ENCODE data around the gene ATP6V1C2.
"Not testable (repeated sequence)": the region's sequence is repeated elsewhere in the genome, so short reads cannot be mapped to it uniquely, and the experiment has no call there.

Gene ATP6V1C2

GRCh38 chr2:10812362-10813162, 91.1 kb downstream of the ATP6V1C2 start, which contains the start of gene PDIA6:
Gene PDIA6 (minus strand): TSS chr2:10812785. CDS start chr2:10812696, 89 bp downstream.
- POLR2A ChIA-PET: interaction anchor here (0.6 to 1.7 kb wide), 10 partner anchors 8 to 317 kb away, joined by 3 to 8 read pairs (median 4); partner anchors contain the start of gene NOL10
- CTCF ChIA-PET: interaction anchor here (1.0 to 1.3 kb wide), 3 partner anchors 18 to 321 kb away, joined by 3 to 5 read pairs (median 5); a partner anchor contains a TSS
- peak; percentile 97 for DNase-seq (ENCODE audit: extremely low spot score)

GRCh38 chr2:10813163-10814138, 92.0 kb downstream of the ATP6V1C2 start:
- not testable (repeated sequence) for DNase-seq (ENCODE audit: extremely low spot score)
- ChIA-PET POLR2A (interaction anchor here (1.4 to 1.7 kb wide), 2 partner anchors 10 to 12 kb away, joined by 4 to 8 read pairs; no protein-coding TSS in a partner anchor), CTCF (interaction anchor here (1.3 kb wide), 1 partner anchor 17 kb away, joined by 5 read pairs; no protein-coding TSS in a partner anchor)

More at GRCh38 chr2:10812362-10813162, 91.1 kb downstream of the ATP6V1C2 start, which contains the start of gene PDIA6:
- TF ChIP-seq BHLHE40 (IDR thresholded peaks at IDR 0.05; ENCODE audit: borderline replicate concordance): no peak
- no peak for TF ChIP-seq SUZ12 (IDR thresholded peaks at IDR 0.05)
- peak; percentile 99 for TF ChIP-seq PKNOX1 (IDR thresholded peaks at IDR 0.05)
- TF ChIP-seq FOXM1 (IDR thresholded peaks at IDR 0.05; ENCODE audit: borderline replicate concordance): peak; percentile 27; the same call in 1 of the 2 replicates
- TF ChIP-seq LEF1 (IDR thresholded peaks at IDR 0.05; ENCODE audit: borderline replicate concordance): peak; percentile 46; the same call in 1 of the 2 replicates
- 0 out of 2 replicates have a peak, but pooled peaks have one; percentile 32 for TF ChIP-seq SP1 (IDR thresholded peaks at IDR 0.05)
- TF ChIP-seq ELF4 (IDR thresholded peaks at IDR 0.05): no peak
- TF ChIP-seq ZNF384 (IDR thresholded peaks at IDR 0.05): peak; percentile 96

GRCh38 chr2:10814142-10814541, 92.7 kb downstream of the ATP6V1C2 start:
- TF ChIP-seq TARDBP (IDR thresholded peaks at IDR 0.05): no peak
- no peak for TF ChIP-seq ZNF384 (IDR thresholded peaks at IDR 0.05)
- no peak for TF ChIP-seq HDGF (IDR thresholded peaks at IDR 0.05; ENCODE audit: borderline replicate concordance)
- TF ChIP-seq NFRKB (IDR thresholded peaks at IDR 0.05): no peak
- no peak for TF ChIP-seq SUZ12 (IDR thresholded peaks at IDR 0.05)
- no peak for TF ChIP-seq ARNT (IDR thresholded peaks at IDR 0.05)
- TF ChIP-seq FOXK2 (IDR thresholded peaks at IDR 0.05): no peak
- TF ChIP-seq ELF4 (IDR thresholded peaks at IDR 0.05): no peak
- TF ChIP-seq LEF1 (IDR thresholded peaks at IDR 0.05; ENCODE audit: borderline replicate concordance): no peak
- TF ChIP-seq CTBP1 (IDR thresholded peaks at IDR 0.05; ENCODE audit: borderline replicate concordance): no peak
- TF ChIP-seq PKNOX1 (IDR thresholded peaks at IDR 0.05): no peak
- no peak for TF ChIP-seq BHLHE40 (IDR thresholded peaks at IDR 0.05; ENCODE audit: borderline replicate concordance)
- no peak for TF ChIP-seq SP1 (IDR thresholded peaks at IDR 0.05)
- TF ChIP-seq FOXM1 (IDR thresholded peaks at IDR 0.05; ENCODE audit: borderline replicate concordance): no peak
- no peak for TF ChIP-seq L3MBTL2 (conservative IDR thresholded peaks at IDR 0.05)
- no peak for TF ChIP-seq FOXA1 (IDR thresholded peaks at IDR 0.05)
- no peak for DNase-seq (ENCODE audit: extremely low spot score)
- POLR2A ChIA-PET: no interaction called here
- CTCF ChIA-PET: no interaction called here

- TF ChIP-seq SP1 (IDR thresholded peaks at IDR 0.05) (no peak), FOXM1 (IDR thresholded peaks at IDR 0.05; ENCODE audit: borderline replicate concordance) (no peak), PKNOX1 (IDR thresholded peaks at IDR 0.05) (no peak), FOXK2 (IDR thresholded peaks at IDR 0.05) (no peak), TARDBP (IDR thresholded peaks at IDR 0.05) (no peak), NFRKB (IDR thresholded peaks at IDR 0.05) (no peak), BHLHE40 (IDR thresholded peaks at IDR 0.05; ENCODE audit: borderline replicate concordance) (no peak), FOXA1 (IDR thresholded peaks at IDR 0.05) (no peak), SUZ12 (IDR thresholded peaks at IDR 0.05) (no peak), ARNT (IDR thresholded peaks at IDR 0.05) (no peak), LEF1 (IDR thresholded peaks at IDR 0.05; ENCODE audit: borderline replicate concordance) (no peak)
- ChIA-PET POLR2A (no interaction called here), CTCF (no interaction called here)
- DNase-seq (ENCODE audit: extremely low spot score): no peak
Observed at GRCh38 chr2:10814571-10815331, 93.3 kb downstream of the ATP6V1C2 start.

GRCh38 chr2:10817413-10817812, 96.0 kb downstream of the ATP6V1C2 start:
- DNase-seq (ENCODE audit: extremely low spot score): peak; percentile 47
- TF ChIP-seq TARDBP (IDR thresholded peaks at IDR 0.05) (no peak), FOXA1 (IDR thresholded peaks at IDR 0.05) (no peak), L3MBTL2 (conservative IDR thresholded peaks at IDR 0.05) (no peak), FOXK2 (IDR thresholded peaks at IDR 0.05) (no peak), HDGF (IDR thresholded peaks at IDR 0.05; ENCODE audit: borderline replicate concordance) (no peak), FOXM1 (IDR thresholded peaks at IDR 0.05; ENCODE audit: borderline replicate concordance) (no peak), SP1 (IDR thresholded peaks at IDR 0.05) (no peak), ZNF384 (IDR thresholded peaks at IDR 0.05) (no peak), ELF4 (IDR thresholded peaks at IDR 0.05) (no peak), PKNOX1 (IDR thresholded peaks at IDR 0.05) (no peak), BHLHE40 (IDR thresholded peaks at IDR 0.05; ENCODE audit: borderline replicate concordance) (no peak), NFRKB (IDR thresholded peaks at IDR 0.05) (no peak), LEF1 (IDR thresholded peaks at IDR 0.05; ENCODE audit: borderline replicate concordance) (no peak), SUZ12 (IDR thresholded peaks at IDR 0.05) (no peak), CTBP1 (IDR thresholded peaks at IDR 0.05; ENCODE audit: borderline replicate concordance) (no peak), ARNT (IDR thresholded peaks at IDR 0.05) (no peak)
- POLR2A ChIA-PET: interaction anchor here (0.8 kb wide), 1 partner anchor 14 kb away, joined by 3 read pairs; no protein-coding TSS in a partner anchor
- CTCF ChIA-PET: interaction anchor here (0.6 to 1.3 kb wide), 6 partner anchors 10 to 315 kb away, joined by 3 to 10 read pairs (median 3); a partner anchor contains a TSS

- POLR2A ChIA-PET; DNase-seq (ENCODE audit: extremely low spot score): not testable (repeated sequence)
- CTCF ChIA-PET: interaction anchor here (0.7 to 1.2 kb wide), 3 partner anchors 11 to 94 kb away, joined by 3 to 10 read pairs (median 3); no protein-coding TSS in a partner anchor
Observed at GRCh38 chr2:10818305-10818704, 96.9 kb downstream of the ATP6V1C2 start.
